Mucosa of descending colon (tissue), 3 donors: ENCODE results near the gene VPS35L. TPM values are rescaled to one million over a fixed set of nuclear protein-coding genes. Genes with fewer than 3 reads are reported as not detected.

Source experiments
- ATAC-seq: fragments of 200-7000 bp; cut with Tn5 transposase; one replicate; pipeline ENCODE4 v1.9.1; 2020; ENCODE audit warnings: mild to moderate bottlenecking, moderate library complexity
- DNase-seq, 3 donors: peaks; one replicate each; pipeline ENCODE4 v3.0.0-alpha.2; 2020
- H3K36me3 ChIP-seq: fragments of 200-600 bp; one replicate; pipeline ENCODE4 v1.8.0; 2021; ENCODE audit warnings: low read depth, mild to moderate bottlenecking
- H3K4me1 ChIP-seq: fragments of 200-600 bp; one replicate; pipeline ENCODE4 v1.8.0; 2021; ENCODE audit warnings: low read depth, mild to moderate bottlenecking
- H3K4me3 ChIP-seq: fragments of 200-600 bp; one replicate; pipeline ENCODE4 v1.8.0; 2021; ENCODE audit warnings: mild to moderate bottlenecking
- H3K9me3 ChIP-seq: fragments of 200-600 bp; one replicate; pipeline ENCODE4 v1.8.0; 2021; ENCODE audit warnings: mild to moderate bottlenecking
- CTCF ChIP-seq: fragments of 200-600 bp; IDR thresholded peaks from one replicate; pipeline ENCODE4 v1.8.0; 2022; ENCODE audit warnings: antibody characterized with exemption, mild to moderate bottlenecking
- intact Hi-C, 2 donors: fragments of 100-400 bp; cut with DNase I in 1 of 2; cut with micrococcal nuclease in 1 of 2; formaldehyde crosslinking; loops; one replicate each; pipeline versions ENCODE4 v1.11.0 to v1.11.1; 2022; cut with DNase I, micrococcal nuclease
- total RNA-seq, 3 donors: library from RNA; stranded (reverse); fragmentation: NEBNext Ultra II Directional in 2 of 3; extraction: Animal tissue kit (Norgen Biotek cat#: 25700) in 2 of 3; gene quantifications; one replicate each; pipeline versions ENCODE4 v1.2.1 to v1.2.4, GENCODE V29; 2021 to 2023
- donor health status: DM: no; HTN: no; CAD: no; lungs with moderate emphysema.
- donor health status: DM: no; HTN: no; CAD: no.
- donor health status: DM: no; HTN: yes; CAD: no.

Gene VPS35L
- total RNA-seq, 3 donors from 2014 or later = 47.2 to 61.7 (median 61.4) TPM

- H3K4me3 ChIP-seq = no peak overlapping the region
- no peak for TF ChIP-seq CTCF
- ATAC-seq (no peak), DNase-seq (no peak)
- H3K4me1 ChIP-seq = peaks cover 5% of the 10 kb centered on the region
- H3K36me3 ChIP-seq = no peaks in the 10 kb centered on the region
- H3K9me3 ChIP-seq = no peaks in the 10 kb centered on the region
- intact Hi-C loops = no loop called here
Measured at GRCh38 chr16:19722269-19722952, 166.9 kb downstream of the VPS35L start.

GRCh38 chr16:19722981-19723380 is 167.5 kb downstream of the VPS35L start:
- Histone ChIP-seq H3K9me3 (no peaks in the 10 kb centered on the region), H3K4me3 (no peak overlapping the region), H3K36me3 (no peaks in the 10 kb centered on the region), H3K4me1 (peaks cover 5% of the 10 kb centered on the region)
- intact Hi-C loops = no loop called here
- no peak for ATAC-seq
- DNase-seq = no peak
- no peak for TF ChIP-seq CTCF

GRCh38 chr16:19728636-19728965 is 173.1 kb downstream of the VPS35L start:
- H3K36me3 ChIP-seq = no peaks in the 10 kb centered on the region
- no peaks in the 10 kb centered on the region for H3K4me1 ChIP-seq
- no peak for TF ChIP-seq CTCF
- no peak overlapping the region for H3K4me3 ChIP-seq
- intact Hi-C loops = no loop called here
- DNase-seq (no peak), ATAC-seq (no peak)
- H3K9me3 ChIP-seq = no peaks in the 10 kb centered on the region

GRCh38 chr16:19733551-19733950 is 178.0 kb downstream of the VPS35L start:
- ATAC-seq (no peak), DNase-seq (no peak)
- H3K4me3 ChIP-seq = no peak overlapping the region
- no peak for TF ChIP-seq CTCF
- no peaks in the 10 kb centered on the region for H3K9me3 ChIP-seq
- intact Hi-C loops = no loop called here
- H3K4me1 ChIP-seq = no peaks in the 10 kb centered on the region
- H3K36me3 ChIP-seq = no peaks in the 10 kb centered on the region

- Histone ChIP-seq H3K36me3 (no peaks in the 10 kb centered on the region), H3K9me3 (no peaks in the 10 kb centered on the region), H3K4me3 (no peak overlapping the region), H3K4me1 (no peaks in the 10 kb centered on the region)
- intact Hi-C loops = no loop called here
- no peak for DNase-seq
- no peak for TF ChIP-seq CTCF
- ATAC-seq = no peak
Measured at GRCh38 chr16:19735074-19735867, 179.8 kb downstream of the VPS35L start.
